Measurements from ENCODE around the gene BCAT1. TPM values are rescaled to one million over a fixed set of nuclear protein-coding genes. Genes with fewer than 3 reads are reported as not detected.

The BCAT1 gene
- total RNA-seq, 1 experiment from 2014 or later: 5.8 TPM

GRCh38 chr12:24760162-24760561 lies 188.7 kb downstream of the BCAT1 start:
- intact Hi-C loops (cut with micrococcal nuclease; ENCODE audit: unreplicated experiment): no loop called here
- ATAC-seq: no peak
- in situ Hi-C loops (cut with HindIII; ENCODE audit: low pct_unique_long_range_greater_than_20kb, low sequenced_read_pairs): no loop called here
- H3K4me1 ChIP-seq (ENCODE audit: control insufficient read depth, insufficient read depth, low read length): no peaks in the 10 kb centered on the region
- ChIA-PET CTCF (no interaction called here), POLR2A (no interaction called here)
- no peak overlapping the region for H3K27ac ChIP-seq (ENCODE audit: low read length)
- H3K27me3 ChIP-seq (ENCODE audit: control insufficient read depth, insufficient read depth, low read length): no peaks in the 10 kb centered on the region
- no peak for TF ChIP-seq REST (IDR thresholded peaks at IDR 0.05; ENCODE audit: insufficient read depth in 1 of 2, low read depth in 2 of 2, low read length in 1 of 2)
- TF ChIP-seq SIN3A (IDR thresholded peaks at IDR 0.05; ENCODE audit: borderline replicate concordance, insufficient read depth, low read depth, low read length): no peak
- no peak for TF ChIP-seq CTCF (IDR thresholded peaks at IDR 0.05)
- TF ChIP-seq POLR2AphosphoS5 (IDR thresholded peaks at IDR 0.05; ENCODE audit: low read depth, low read length): no peak
- no peak for TF ChIP-seq TCF7L2 (IDR thresholded peaks at IDR 0.05; ENCODE audit: low read depth, low read length)
- BruUV-seq (replicated peaks): no TSS peak
- no peak overlapping the region for H3K4me3 ChIP-seq (ENCODE audit: low read depth in 2 of 2, low read length in 2 of 2)
- no peak for DNase-seq (ENCODE audit: low read depth, low spot score)
- no peaks in the 10 kb centered on the region for H3K36me3 ChIP-seq (ENCODE audit: control insufficient read depth, insufficient read depth, low read length)
- H3K9me3 ChIP-seq (ENCODE audit: control insufficient read depth, insufficient read depth, low read depth, low read length): no peaks in the 10 kb centered on the region

Other genes starting within 250 kb of the BCAT1 start
- gene DNAI7, start 246.1 kb upstream of the BCAT1 start, total RNA-seq (2021; ENCODE audit: unreplicated experiment): 0.10 TPM
- gene ETFRF1, start 246.1 kb upstream of the BCAT1 start, total RNA-seq (2021; ENCODE audit: unreplicated experiment): 12.6 TPM